VCaP (cell line): ENCODE results near the gene ERC2.
A peak's percentile ranks its signal among the peaks of the same experiment; 100 is the strongest.
"Not testable (repeated sequence)": the region's sequence is repeated elsewhere in the genome, so short reads cannot be mapped to it uniquely, and the experiment has no call there.

ENCODE experiments used
- H3K27ac ChIP-seq: fragments of 450-650 bp; 2 replicates; pipeline ENCODE4 v1.5.1; 2017
- CTCF ChIP-seq: fragments of 450-650 bp; conservative IDR thresholded peaks from 2 replicates; pipeline ENCODE4 v1.5.1; 2017; ENCODE audit warnings: mild to moderate bottlenecking, moderate library complexity

The ERC2 gene

GRCh38 chr3:55512571-55513343 is 955.5 kb downstream of the ERC2 start:
- no peak for TF ChIP-seq CTCF
- no peak overlapping the region for H3K27ac ChIP-seq

GRCh38 chr3:55511895-55512570 is 956.2 kb downstream of the ERC2 start:
- TF ChIP-seq CTCF = no peak
- H3K27ac ChIP-seq = no peak overlapping the region

DNA sequence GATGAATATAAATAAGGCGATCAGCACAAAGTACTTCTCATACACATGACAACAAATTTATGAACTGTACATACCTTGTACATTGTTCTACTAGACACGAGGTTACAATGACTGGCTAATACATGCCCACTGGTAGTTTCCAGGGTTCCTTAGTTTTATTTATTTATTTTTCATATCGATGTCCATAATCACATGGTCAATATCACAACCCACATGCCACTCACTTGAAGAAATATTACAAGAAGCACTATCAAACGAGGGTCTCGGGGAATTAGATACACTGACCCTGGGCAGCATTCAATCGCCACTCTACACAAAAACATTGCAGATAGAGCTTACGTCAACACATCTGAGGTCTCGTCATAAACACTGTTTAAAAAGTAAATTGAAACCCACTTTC is 959.9 kb downstream of the ERC2 start:
- TF ChIP-seq CTCF = no peak
- no peak overlapping the region for H3K27ac ChIP-seq

DNA sequence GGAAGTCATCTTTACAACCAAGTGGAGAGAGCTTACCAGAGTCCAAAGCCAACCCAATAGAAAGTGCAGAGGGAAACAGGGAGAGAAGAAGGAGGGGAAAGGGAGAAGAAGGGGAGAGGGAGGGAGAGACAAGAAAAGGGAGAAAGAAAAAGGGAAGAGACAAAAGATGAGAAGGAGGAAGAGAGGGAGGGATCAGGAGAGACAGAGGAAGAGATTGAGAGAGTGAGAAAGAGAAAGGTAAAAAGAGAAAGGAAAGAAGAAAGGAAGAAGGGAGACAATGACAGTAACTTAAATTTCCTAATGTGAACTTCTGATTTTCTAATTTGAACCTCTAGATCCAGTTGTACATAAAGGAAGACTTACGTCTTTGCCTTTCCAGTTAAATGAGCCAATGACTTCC is 960.5 kb downstream of the ERC2 start:
- no peak overlapping the region for H3K27ac ChIP-seq
- TF ChIP-seq CTCF = no peak

DNA sequence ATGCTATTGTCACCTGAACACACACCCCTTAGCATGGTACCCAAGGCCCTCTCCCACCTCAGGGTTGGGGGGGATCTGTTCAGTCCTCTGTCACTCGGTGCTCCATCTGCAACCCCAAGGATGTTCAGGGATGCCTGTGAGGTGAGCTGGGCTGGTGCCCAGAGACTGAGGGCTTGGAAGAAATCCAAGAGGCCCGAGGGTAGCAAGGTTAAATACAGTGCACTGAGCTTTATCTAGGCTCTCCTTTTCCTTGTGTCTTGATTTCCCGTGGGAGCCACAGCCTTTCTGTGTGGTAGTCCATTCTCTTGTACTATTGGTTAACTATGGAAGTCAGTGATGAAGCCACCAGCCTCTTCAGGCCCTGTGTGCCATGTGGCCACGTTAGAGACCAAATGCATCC is 962.5 kb downstream of the ERC2 start:
- no peak overlapping the region; the same call in 1 of the 2 replicates for H3K27ac ChIP-seq
- no peak for TF ChIP-seq CTCF

DNA sequence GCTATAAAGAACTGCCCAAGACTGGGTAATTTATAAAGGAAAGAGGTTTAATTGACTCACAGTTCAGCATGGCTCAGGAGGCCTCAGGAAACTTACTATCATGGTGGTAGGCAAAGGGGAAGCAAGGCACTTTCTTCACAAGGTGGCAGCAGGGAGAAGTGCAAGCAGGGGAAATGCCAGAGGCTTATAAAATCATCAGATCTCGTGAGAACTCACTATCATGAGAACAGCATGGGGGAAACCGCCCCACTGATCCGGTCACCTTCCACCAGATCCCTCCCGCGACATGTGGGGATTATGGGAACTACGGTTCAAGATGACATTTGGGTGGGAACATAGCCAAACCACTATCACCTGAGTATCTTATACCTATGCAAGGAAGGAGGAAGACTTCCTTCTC is 963.2 kb downstream of the ERC2 start:
- not testable (repeated sequence) for H3K27ac ChIP-seq
- TF ChIP-seq CTCF = peak; percentile 73

GRCh38 chr3:55501905-55502304 is 966.4 kb downstream of the ERC2 start:
- no peak for TF ChIP-seq CTCF
- H3K27ac ChIP-seq = no peak overlapping the region
